GM12801 (cell line): ENCODE data around the gene KIF25.

ENCODE experiments used
- CTCF ChIP-seq: IDR thresholded peaks from one replicate; pipeline ENCODE4 v1.5.1; 2011; ENCODE audit warnings: control low read depth; ENCODE audit not compliant: insufficient read length; ENCODE audit errors: extremely low read depth

Gene KIF25

GRCh38 chr6:168073937-168074730 is 76.7 kb downstream of the KIF25 start:
- TF ChIP-seq CTCF: no peak

GRCh38 chr6:168075216-168075615 is 77.7 kb downstream of the KIF25 start:
- no peak for TF ChIP-seq CTCF

- TF ChIP-seq CTCF: no peak
Measured at GRCh38 chr6:168075787-168076202, 78.3 kb downstream of the KIF25 start.

- no peak for TF ChIP-seq CTCF
Measured at GRCh38 chr6:168078175-168078942, 80.9 kb downstream of the KIF25 start.

GRCh38 chr6:168078943-168079405 is 81.5 kb downstream of the KIF25 start, which contains the start of gene FRMD1:
TSS of gene FRMD1 (minus strand) at chr6:168079212. CDS start at chr6:168079094, 118 bp downstream.
- no peak for TF ChIP-seq CTCF

GRCh38 chr6:168080393-168081077 is 83.1 kb downstream of the KIF25 start:
- TF ChIP-seq CTCF: no peak

- TF ChIP-seq CTCF: no peak
Measured at GRCh38 chr6:168081858-168082546, 84.5 kb downstream of the KIF25 start.
